22Rv1 (cell line): Measurements from ENCODE around the gene B9D1.

Source experiments
- H3K27ac ChIP-seq: fragments of 450-650 bp; 2 replicates; pipeline ENCODE4 v1.5.1; 2017
- CTCF ChIP-seq: fragments of 450-650 bp; IDR thresholded peaks from 2 replicates; pipeline ENCODE4 v1.5.1; 2017; ENCODE audit warnings: mild to moderate bottlenecking
- ZFX ChIP-seq: fragments of 450-650 bp; IDR thresholded peaks from 2 replicates; pipeline ENCODE4 v1.6.1; 2017; ENCODE audit warnings: antibody characterized with exemption, borderline replicate concordance

Gene B9D1

GRCh38 chr17:19320876-19321275 lies 41.6 kb downstream of the B9D1 start:
- no peak overlapping the region for H3K27ac ChIP-seq
- TF ChIP-seq ZFX = no peak
- no peak for TF ChIP-seq CTCF

GRCh38 chr17:19319771-19320505 lies 42.6 kb downstream of the B9D1 start:
- H3K27ac ChIP-seq = no peak overlapping the region
- no peak for TF ChIP-seq ZFX
- TF ChIP-seq CTCF = no peak

- TF ChIP-seq CTCF = no peak
- TF ChIP-seq ZFX = no peak
- no peak overlapping the region for H3K27ac ChIP-seq
Measured at GRCh38 chr17:19318611-19319010, 43.9 kb downstream of the B9D1 start.

- TF ChIP-seq CTCF (no peak; the same call in 1 of the 2 replicates), ZFX (no peak)
- H3K27ac ChIP-seq = no peak overlapping the region
Measured at GRCh38 chr17:19317359-19318095, 45.0 kb downstream of the B9D1 start.

- no peak overlapping the region for H3K27ac ChIP-seq
Measured at GRCh38 chr17:19316761-19317358, 45.7 kb downstream of the B9D1 start.

GRCh38 chr17:19315104-19315503 lies 47.4 kb downstream of the B9D1 start:
- no peak overlapping the region for H3K27ac ChIP-seq
- no peak for TF ChIP-seq CTCF
- TF ChIP-seq ZFX = no peak

More at GRCh38 chr17:19316761-19317358, 45.7 kb downstream of the B9D1 start:
- TF ChIP-seq CTCF (no peak), ZFX (no peak)
